WTC11 (cell line): ENCODE results near the gene MYO18B. TPM values are rescaled to one million over a fixed set of nuclear protein-coding genes. Genes with fewer than 3 reads are reported as not detected.

Source experiments
- ATAC-seq: fragments of 200-7000 bp; cut with Tn5 transposase; 2 replicates; pipeline ENCODE4 v1.10.0; 2021; ENCODE audit warnings: mild to moderate bottlenecking, moderate library complexity
- CTCF ChIA-PET: fragments of 300-600 bp; sonication (Branson Sonifier 250); formaldehyde crosslinking; loops from one replicate; lab custom pipeline; 2021; ENCODE audit warnings: antibody characterized with exemption; lab: Charles Lee
- POLR2A ChIA-PET: fragments of 350-600 bp; sonication (Branson Sonifier 250); formaldehyde crosslinking; loops from one replicate; lab custom pipeline; 2021; ENCODE audit warnings: antibody characterized with exemption; lab: Charles Lee
- DNase-seq: peaks from one replicate; pipeline ENCODE4 v3.0.0; 2021; ENCODE audit warnings: low spot score
- H3K27ac Mint-ChIP-seq: 2 replicates; pipeline ENCODE4 v1.8.0; 2021; ENCODE audit warnings: mixed read lengths
- H3K27me3 Mint-ChIP-seq: 2 replicates; pipeline ENCODE4 v1.8.0; 2021; ENCODE audit warnings: low read depth, mild to moderate bottlenecking, moderate library complexity, mixed read lengths
- H3K36me3 Mint-ChIP-seq: 2 replicates; pipeline ENCODE4 v1.8.0; 2021; ENCODE audit warnings: mixed read lengths
- H3K4me1 Mint-ChIP-seq: 2 replicates; pipeline ENCODE4 v1.8.0; 2022; ENCODE audit warnings: mixed read lengths
- H3K4me3 Mint-ChIP-seq: 2 replicates; pipeline ENCODE4 v1.8.0; 2021; ENCODE audit warnings: mild to moderate bottlenecking, moderate library complexity, mixed read lengths
- H3K9me3 Mint-ChIP-seq: 2 replicates; pipeline ENCODE4 v1.8.0; 2021; ENCODE audit warnings: mixed read lengths
- ESRRA ChIP-seq: sonication (generic); formaldehyde crosslinking; IDR thresholded peaks from 2 replicates; pipeline ENCODE4 v1.8.1; 2022; ENCODE audit warnings: mild to moderate bottlenecking, missing genetic modification reagents, borderline replicate concordance
- FOXJ3 ChIP-seq: sonication (generic); formaldehyde crosslinking; IDR thresholded peaks from 2 replicates; pipeline ENCODE4 v1.9.0; 2021; ENCODE audit warnings: missing genetic modification reagents, mild to moderate bottlenecking, borderline replicate concordance
- HMGA2 ChIP-seq: fragments of 250-450 bp; sonication (Bioruptor Pico); IDR thresholded peaks from 2 replicates; pipeline ENCODE4 v1.4.0; 2021; ENCODE audit warnings: mild to moderate bottlenecking, moderate library complexity
- NR2C2 ChIP-seq: sonication (generic); formaldehyde crosslinking; IDR thresholded peaks from 2 replicates; pipeline ENCODE4 v1.8.0; 2022; ENCODE audit warnings: mild to moderate bottlenecking, missing genetic modification reagents
- OVOL2 ChIP-seq: fragments of 250-450 bp; sonication (Bioruptor Pico); IDR thresholded peaks from 2 replicates; pipeline ENCODE4 v1.9.0; 2021; ENCODE audit warnings: mild to moderate bottlenecking, borderline replicate concordance
- RELA ChIP-seq: sonication (generic); formaldehyde crosslinking; IDR thresholded peaks from 2 replicates; pipeline ENCODE4 v1.8.1; 2022; ENCODE audit warnings: missing genetic modification reagents, mild to moderate bottlenecking, borderline replicate concordance
- RORB ChIP-seq: fragments of 250-450 bp; sonication (Bioruptor Pico); IDR thresholded peaks from 2 replicates; pipeline ENCODE4 v1.9.0; 2021; ENCODE audit warnings: mild to moderate bottlenecking
- TEAD1 ChIP-seq: sonication (generic); formaldehyde crosslinking; IDR thresholded peaks from 2 replicates; pipeline ENCODE4 v1.8.0; 2022; ENCODE audit warnings: mild to moderate bottlenecking, missing genetic modification reagents
- USF1 ChIP-seq: sonication (generic); formaldehyde crosslinking; IDR thresholded peaks from 2 replicates; pipeline ENCODE4 v1.8.0; 2022; ENCODE audit warnings: mild to moderate bottlenecking, missing genetic modification reagents
- ZNF138 ChIP-seq: sonication (generic); formaldehyde crosslinking; conservative IDR thresholded peaks from 2 replicates; pipeline ENCODE4 v1.8.1; 2022; ENCODE audit warnings: mild to moderate bottlenecking, moderate library complexity, missing genetic modification reagents
- ZNF281 ChIP-seq: sonication (generic); formaldehyde crosslinking; IDR thresholded peaks from 2 replicates; pipeline ENCODE4 v1.8.0; 2023; ENCODE audit warnings: mild to moderate bottlenecking, missing genetic modification reagents
- total RNA-seq: library from RNA; stranded (reverse); gene quantifications from 3 replicates; pipeline ENCODE4 v1.2.3, GENCODE V29; 2021
- TF ChIP-seq, protein P1 (sequence below): fragments of 200-600 bp; IDR thresholded peaks from 2 replicates; pipeline ENCODE4 v1.8.0; 2022; ENCODE audit warnings: antibody characterized with exemption
- TF ChIP-seq, protein P2 (sequence below): sonication (generic); formaldehyde crosslinking; IDR thresholded peaks from 2 replicates; pipeline ENCODE4 v1.8.1; 2022; ENCODE audit warnings: low read depth, mild to moderate bottlenecking, moderate library complexity, missing genetic modification reagents, borderline replicate concordance

MYO18B gene
- total RNA-seq, 1 experiment from 2014 or later: 0.96 TPM

GRCh38 chr22:25853078-25853477 is 111.1 kb downstream of the MYO18B start (continued):
- TF ChIP-seq, protein P1, sequence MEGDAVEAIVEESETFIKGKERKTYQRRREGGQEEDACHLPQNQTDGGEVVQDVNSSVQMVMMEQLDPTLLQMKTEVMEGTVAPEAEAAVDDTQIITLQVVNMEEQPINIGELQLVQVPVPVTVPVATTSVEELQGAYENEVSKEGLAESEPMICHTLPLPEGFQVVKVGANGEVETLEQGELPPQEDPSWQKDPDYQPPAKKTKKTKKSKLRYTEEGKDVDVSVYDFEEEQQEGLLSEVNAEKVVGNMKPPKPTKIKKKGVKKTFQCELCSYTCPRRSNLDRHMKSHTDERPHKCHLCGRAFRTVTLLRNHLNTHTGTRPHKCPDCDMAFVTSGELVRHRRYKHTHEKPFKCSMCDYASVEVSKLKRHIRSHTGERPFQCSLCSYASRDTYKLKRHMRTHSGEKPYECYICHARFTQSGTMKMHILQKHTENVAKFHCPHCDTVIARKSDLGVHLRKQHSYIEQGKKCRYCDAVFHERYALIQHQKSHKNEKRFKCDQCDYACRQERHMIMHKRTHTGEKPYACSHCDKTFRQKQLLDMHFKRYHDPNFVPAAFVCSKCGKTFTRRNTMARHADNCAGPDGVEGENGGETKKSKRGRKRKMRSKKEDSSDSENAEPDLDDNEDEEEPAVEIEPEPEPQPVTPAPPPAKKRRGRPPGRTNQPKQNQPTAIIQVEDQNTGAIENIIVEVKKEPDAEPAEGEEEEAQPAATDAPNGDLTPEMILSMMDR: no peak

- Mint-ChIP-seq H3K27me3 (no peaks in the 10 kb centered on the region; the same call in 1 of the 2 replicates), H3K4me3 (no peak overlapping the region), H3K4me1 (no peaks in the 10 kb centered on the region)
- CTCF ChIA-PET: interaction anchor here (0.6 to 1.5 kb wide), 7 partner anchors 12 to 477 kb away, joined by 3 to 5 read pairs (median 3); no protein-coding TSS in a partner anchor
- no peak for DNase-seq
- TF ChIP-seq USF1 (CRISPR knock-in tag) (no peak), TEAD1 (no peak), ZNF281 (CRISPR knock-in tag) (no peak), ESRRA (CRISPR knock-in tag) (no peak), RELA (CRISPR knock-in tag) (no peak), OVOL2 (no peak), RORB (CRISPR knock-in tag) (no peak)
- TF ChIP-seq, all 79 proteins: peak for 0
- peaks cover 4% of the 10 kb centered on the region; the same call in 1 of the 2 replicates for H3K9me3 Mint-ChIP-seq
- no peak for ATAC-seq
- no peaks in the 10 kb centered on the region for H3K36me3 Mint-ChIP-seq
- POLR2A ChIA-PET: no interaction called here
- no peak overlapping the region for H3K27ac Mint-ChIP-seq
Observed at GRCh38 chr22:25853501-25854284, 111.7 kb downstream of the MYO18B start.

GRCh38 chr22:25869771-25870170 is 127.8 kb downstream of the MYO18B start:
- Mint-ChIP-seq H3K9me3 (0 out of 2 replicates have a peak, but pooled peaks cover 3% of the 10 kb centered on the region), H3K27ac (no peak overlapping the region), H3K27me3 (no peaks in the 10 kb centered on the region), H3K4me3 (no peak overlapping the region), H3K36me3 (no peaks in the 10 kb centered on the region), H3K4me1 (no peaks in the 10 kb centered on the region)
- DNase-seq: no peak
- TF ChIP-seq NR2C2 (CRISPR knock-in tag) (no peak), HMGA2 (CRISPR knock-in tag) (no peak)
- ChIA-PET CTCF (interaction anchor here (0.7 kb wide), 1 partner anchor 42 kb away, joined by 3 read pairs; no protein-coding TSS in a partner anchor), POLR2A (no interaction called here)
- no peak for ATAC-seq

DNA sequence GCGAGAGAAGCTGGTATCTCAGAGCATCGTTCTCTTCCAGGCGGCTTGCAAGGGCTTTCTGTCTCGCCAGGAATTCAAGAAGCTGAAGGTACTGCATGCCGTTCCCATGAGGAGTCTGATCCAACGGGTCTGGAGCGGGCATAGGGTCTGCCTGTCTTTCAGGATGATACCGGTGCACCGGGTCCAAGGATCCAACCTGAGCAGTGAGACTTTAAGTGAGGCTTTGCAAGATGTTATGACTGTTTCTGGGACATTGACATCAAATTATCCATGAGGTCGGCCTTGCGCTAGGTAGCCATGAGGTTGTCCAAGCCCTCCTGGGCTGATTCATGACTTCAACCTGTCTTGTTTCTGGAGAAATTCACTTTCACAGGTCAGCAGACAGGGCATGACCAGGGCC is 132.3 kb downstream of the MYO18B start:
- POLR2A ChIA-PET: no interaction called here
- CTCF ChIA-PET: no interaction called here
- ATAC-seq (no peak), DNase-seq (no peak)
- Mint-ChIP-seq H3K36me3 (no peaks in the 10 kb centered on the region), H3K4me1 (peaks cover 12% of the 10 kb centered on the region), H3K27ac (no peak overlapping the region), H3K9me3 (no peaks in the 10 kb centered on the region), H3K27me3 (no peaks in the 10 kb centered on the region), H3K4me3 (no peak overlapping the region)
- no peak for TF ChIP-seq FOXJ3 (CRISPR knock-in tag)
- TF ChIP-seq ZNF138 (CRISPR knock-in tag): no peak
- TF ChIP-seq, protein P2, sequence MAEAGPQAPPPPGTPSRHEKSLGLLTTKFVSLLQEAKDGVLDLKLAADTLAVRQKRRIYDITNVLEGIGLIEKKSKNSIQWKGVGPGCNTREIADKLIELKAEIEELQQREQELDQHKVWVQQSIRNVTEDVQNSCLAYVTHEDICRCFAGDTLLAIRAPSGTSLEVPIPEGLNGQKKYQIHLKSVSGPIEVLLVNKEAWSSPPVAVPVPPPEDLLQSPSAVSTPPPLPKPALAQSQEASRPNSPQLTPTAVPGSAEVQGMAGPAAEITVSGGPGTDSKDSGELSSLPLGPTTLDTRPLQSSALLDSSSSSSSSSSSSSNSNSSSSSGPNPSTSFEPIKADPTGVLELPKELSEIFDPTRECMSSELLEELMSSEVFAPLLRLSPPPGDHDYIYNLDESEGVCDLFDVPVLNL (CRISPR knock-in tag): no peak
